C4-2B (cell line): ENCODE data around the gene TBPL2.

ENCODE experiments used
- CTCF ChIP-seq: fragments of 450-650 bp; conservative IDR thresholded peaks from 2 replicates; pipeline ENCODE4 v1.5.1; 2017; ENCODE audit warnings: mild to moderate bottlenecking
- ZFX ChIP-seq: fragments of 450-650 bp; IDR thresholded peaks from 2 replicates; pipeline ENCODE4 v1.6.1; 2017

- TF ChIP-seq CTCF (no peak), ZFX (no peak)
These were observed 11.5 kb upstream of the TBPL2 start for GRCh38 chr14:55451950-55452349.
